ENCODE measurements around the gene TSC22D2.
"Not testable (repeated sequence)": the region's sequence is repeated elsewhere in the genome, so short reads cannot be mapped to it uniquely, and the experiment has no call there.

TSC22D2 gene

GRCh38 chr3:150449169-150449721 is 41.1 kb downstream of the TSC22D2 start:
- DNase-seq (ENCODE audit: low read depth): peak; percentile 45

- DNase-seq (ENCODE audit: low read depth): no peak
Observed at GRCh38 chr3:150450916-150451315, 42.8 kb downstream of the TSC22D2 start.

- no peak for DNase-seq (ENCODE audit: low read depth)
Observed at GRCh38 chr3:150451329-150452048, 43.4 kb downstream of the TSC22D2 start.

GRCh38 chr3:150453353-150453752 is 45.3 kb downstream of the TSC22D2 start:
- DNase-seq (ENCODE audit: low read depth): no peak

- DNase-seq (ENCODE audit: low read depth): no peak
Observed at GRCh38 chr3:150454085-150454484, 46.0 kb downstream of the TSC22D2 start.

GRCh38 chr3:150454622-150455021 is 46.5 kb downstream of the TSC22D2 start:
- no peak for DNase-seq (ENCODE audit: low read depth)

- DNase-seq (ENCODE audit: low read depth): no peak
Observed at GRCh38 chr3:150455341-150455740, 47.2 kb downstream of the TSC22D2 start.

GRCh38 chr3:150458001-150458400 is 49.9 kb downstream of the TSC22D2 start:
- no peak for DNase-seq (ENCODE audit: low read depth)

- DNase-seq (ENCODE audit: low read depth): no peak
Observed at GRCh38 chr3:150460484-150460883, 52.4 kb downstream of the TSC22D2 start.

GRCh38 chr3:150461399-150461798 is 53.3 kb downstream of the TSC22D2 start:
- no peak for DNase-seq (ENCODE audit: low read depth)

- no peak for DNase-seq (ENCODE audit: low read depth)
Observed at GRCh38 chr3:150462108-150462507, 54.0 kb downstream of the TSC22D2 start.

- no peak for DNase-seq (ENCODE audit: low read depth)
Observed at GRCh38 chr3:150464684-150465083, 56.6 kb downstream of the TSC22D2 start.

- DNase-seq (ENCODE audit: low read depth): no peak
Observed at GRCh38 chr3:150467381-150467780, 59.3 kb downstream of the TSC22D2 start.

- DNase-seq (ENCODE audit: low read depth): peak; percentile 62
Observed at GRCh38 chr3:150469031-150469930, 61.2 kb downstream of the TSC22D2 start.

- no peak for DNase-seq (ENCODE audit: low read depth)
Observed at GRCh38 chr3:150469931-150470740, 62.0 kb downstream of the TSC22D2 start.

- no peak for DNase-seq (ENCODE audit: low read depth)
Observed at GRCh38 chr3:150472421-150472820, 64.3 kb downstream of the TSC22D2 start.

- DNase-seq (ENCODE audit: low read depth): not testable (repeated sequence)
Observed at GRCh38 chr3:150473161-150473560, 65.1 kb downstream of the TSC22D2 start.

GRCh38 chr3:150479370-150479769 is 71.3 kb downstream of the TSC22D2 start:
- no peak for DNase-seq (ENCODE audit: low read depth)

- DNase-seq (ENCODE audit: low read depth): no peak
Observed at GRCh38 chr3:150480877-150481276, 72.8 kb downstream of the TSC22D2 start.

- no peak for DNase-seq (ENCODE audit: low read depth)
Observed at GRCh38 chr3:150483226-150483625, 75.1 kb downstream of the TSC22D2 start.

GRCh38 chr3:150484410-150484809 is 76.3 kb downstream of the TSC22D2 start:
- DNase-seq (ENCODE audit: low read depth): no peak

GRCh38 chr3:150488867-150489266 is 80.8 kb downstream of the TSC22D2 start:
- DNase-seq (ENCODE audit: low read depth): no peak
